HepG2 (cell line): ENCODE data around the gene WDR31. TPM values are rescaled to one million over a fixed set of nuclear protein-coding genes. Genes with fewer than 3 reads are reported as not detected.

Source experiments
- ASH2L ChIP-seq: fragments of 300-600, 200-600 bp; sonication (generic); IDR thresholded peaks from 2 replicates; pipeline ENCODE4 v1.7.0; 2017; ENCODE audit warnings: low read depth, mild to moderate bottlenecking, moderate library complexity, mixed read lengths, low read length; ENCODE audit not compliant: insufficient read length
- ATF7 ChIP-seq, 2 experiments: fragments of 450-650 bp in 1 of 2; sonication (generic) in 1 of 2; formaldehyde crosslinking in 1 of 2; IDR thresholded peaks; 2 replicates each; pipeline versions ENCODE4 v1.4.0 to v1.6.1; 2016 to 2020; ENCODE audit warnings: antibody characterized with exemption in 1 of 2, mild to moderate bottlenecking in 1 of 2, missing genetic modification reagents in 1 of 2
- ERF ChIP-seq: IDR thresholded peaks from 2 replicates; pipeline ENCODE4 v1.6.1; 2018; ENCODE audit warnings: missing biosample characterization, missing genetic modification reagents
- ETV5 ChIP-seq: IDR thresholded peaks from 2 replicates; pipeline ENCODE4 v1.6.1; 2018; ENCODE audit warnings: missing biosample characterization, missing genetic modification reagents, inconsistent platforms, borderline replicate concordance
- HNF4A ChIP-seq: sonication (generic); formaldehyde crosslinking; IDR thresholded peaks from 2 replicates; pipeline ENCODE4 v1.4.0; 2020; ENCODE audit warnings: missing genetic modification reagents
- IRF1 ChIP-seq: sonication (generic); formaldehyde crosslinking; IDR thresholded peaks from 2 replicates; pipeline ENCODE4 v1.4.0; 2020; ENCODE audit warnings: low read depth, mild to moderate bottlenecking, missing genetic modification reagents
- MBNL3 ChIP-seq: fragments of 250-450 bp; sonication (Bioruptor Pico); conservative IDR thresholded peaks from 2 replicates; pipeline ENCODE4 v1.8.0; 2022; ENCODE audit warnings: mild to moderate bottlenecking, inconsistent platforms
- MEF2D ChIP-seq: sonication (generic); formaldehyde crosslinking; IDR thresholded peaks from 2 replicates; pipeline ENCODE4 v1.5.1; 2020; ENCODE audit warnings: mild to moderate bottlenecking, missing genetic modification reagents
- NFKBIZ ChIP-seq: IDR thresholded peaks from 2 replicates; pipeline ENCODE4 v1.6.1; 2018; ENCODE audit warnings: missing genetic modification reagents, missing compliant biosample characterization
- PAXIP1 ChIP-seq: sonication (generic); formaldehyde crosslinking; conservative IDR thresholded peaks from 2 replicates; pipeline ENCODE4 v1.4.0; 2020; ENCODE audit warnings: mild to moderate bottlenecking, missing genetic modification reagents, moderate library complexity
- REPIN1 ChIP-seq: sonication (generic); formaldehyde crosslinking; IDR thresholded peaks from 2 replicates; pipeline ENCODE4 v1.8.0; 2022; ENCODE audit warnings: missing genetic modification reagents, low read depth, mild to moderate bottlenecking, borderline replicate concordance
- SMARCE1 ChIP-seq: fragments of 450-650 bp; IDR thresholded peaks from 2 replicates; pipeline ENCODE4 v1.6.1; 2017; ENCODE audit warnings: borderline replicate concordance
- SOX5 ChIP-seq: IDR thresholded peaks from 2 replicates; pipeline ENCODE4 v1.6.1; 2016; ENCODE audit warnings: borderline replicate concordance
- ZNF235 ChIP-seq: sonication (generic); formaldehyde crosslinking; IDR thresholded peaks from 2 replicates; pipeline ENCODE4 v1.8.1; 2023; ENCODE audit warnings: mild to moderate bottlenecking, missing genetic modification reagents, borderline replicate concordance
- ZNF264 ChIP-seq: sonication (generic); formaldehyde crosslinking; IDR thresholded peaks from 2 replicates; pipeline ENCODE4 v1.4.0; 2020; ENCODE audit warnings: missing genetic modification reagents
- ZNF414 ChIP-seq: sonication (generic); formaldehyde crosslinking; IDR thresholded peaks from 2 replicates; pipeline ENCODE4 v1.5.0; 2020; ENCODE audit warnings: missing genetic modification reagents
- ZNF432 ChIP-seq: sonication (generic); formaldehyde crosslinking; IDR thresholded peaks from 2 replicates; pipeline ENCODE4 v1.5.0; 2020; ENCODE audit warnings: missing genetic modification reagents, mild to moderate bottlenecking, borderline replicate concordance
- ZNF777 ChIP-seq: sonication (generic); formaldehyde crosslinking; IDR thresholded peaks from 2 replicates; pipeline ENCODE4 v1.4.0; 2020; ENCODE audit warnings: missing genetic modification reagents
- ZSCAN31 ChIP-seq: sonication (generic); formaldehyde crosslinking; IDR thresholded peaks from 2 replicates; pipeline ENCODE4 v1.5.0; 2020; ENCODE audit warnings: low read depth, mild to moderate bottlenecking, missing genetic modification reagents
- polyA plus RNA-seq, 8 experiments: library from polyadenylated mRNA; depleted of rRNA in 3 of 8; stranded (reverse) in 7 of 8; unstranded in 1 of 8; fragments of >200 nt; fragmentation: Illumina TruSeq in 4 of 8; extraction: Trizol in 4 of 8; gene quantifications; 2 replicates each; pipeline versions ENCODE4 v1.2.1 to v1.2.3, GENCODE V29; 2011 to 2016; ENCODE audit warnings: low read depth in 4 of 8, missing spikeins in 1 of 8, mixed read lengths in 1 of 8; ENCODE audit not compliant: insufficient read depth in 1 of 8
- total RNA-seq, 5 experiments: library from RNA; depleted of rRNA; stranded (reverse); fragments of >200 nt; fragmentation: Illumina TruSeq; extraction: Trizol; gene quantifications; 2 replicates each; pipeline ENCODE4 v1.2.3, GENCODE V29; 2016; ENCODE audit warnings: low read depth in 1 of 5
- TF ChIP-seq, protein P1 (sequence below): sonication (generic); formaldehyde crosslinking; IDR thresholded peaks from 2 replicates; pipeline ENCODE4 v1.4.0; 2020; ENCODE audit warnings: missing genetic modification reagents, borderline replicate concordance
- TF ChIP-seq, protein P2 (sequence below): sonication (generic); formaldehyde crosslinking; IDR thresholded peaks from 2 replicates; pipeline ENCODE4 v1.4.0; 2020; ENCODE audit warnings: mild to moderate bottlenecking, missing genetic modification reagents

Gene WDR31
- total and polyA plus RNA-seq, 2 of the 13 experiments (the other 11 are each of a cell fraction or from before 2014, with no cell fraction given): 0.33 to 1.7 TPM

- TF ChIP-seq, protein P1, sequence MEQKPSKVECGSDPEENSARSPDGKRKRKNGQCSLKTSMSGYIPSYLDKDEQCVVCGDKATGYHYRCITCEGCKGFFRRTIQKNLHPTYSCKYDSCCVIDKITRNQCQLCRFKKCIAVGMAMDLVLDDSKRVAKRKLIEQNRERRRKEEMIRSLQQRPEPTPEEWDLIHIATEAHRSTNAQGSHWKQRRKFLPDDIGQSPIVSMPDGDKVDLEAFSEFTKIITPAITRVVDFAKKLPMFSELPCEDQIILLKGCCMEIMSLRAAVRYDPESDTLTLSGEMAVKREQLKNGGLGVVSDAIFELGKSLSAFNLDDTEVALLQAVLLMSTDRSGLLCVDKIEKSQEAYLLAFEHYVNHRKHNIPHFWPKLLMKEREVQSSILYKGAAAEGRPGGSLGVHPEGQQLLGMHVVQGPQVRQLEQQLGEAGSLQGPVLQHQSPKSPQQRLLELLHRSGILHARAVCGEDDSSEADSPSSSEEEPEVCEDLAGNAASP (CRISPR knock-in tag): peak; percentile 70; the same call in 1 of the 2 replicates
- TF ChIP-seq IRF1 (CRISPR knock-in tag): no peak
- peak; percentile 70 for TF ChIP-seq ZNF264 (CRISPR knock-in tag)
- no peak for TF ChIP-seq ZNF235 (CRISPR knock-in tag)
- TF ChIP-seq HNF4A (CRISPR knock-in tag): peak; percentile 51; the same call in 1 of the 2 replicates
- TF ChIP-seq NFKBIZ: no peak; the same call in 1 of the 2 replicates
- peak; percentile 64 for TF ChIP-seq ZNF777 (CRISPR knock-in tag)
- TF ChIP-seq ASH2L: peak; percentile 89
- no peak for TF ChIP-seq MBNL3 (CRISPR knock-in tag)
- TF ChIP-seq PAXIP1 (CRISPR knock-in tag): peak; percentile 72
- TF ChIP-seq ZNF414 (CRISPR knock-in tag): peak; percentile 60
- TF ChIP-seq ETV5 (CRISPR knock-in tag): peak; percentile 55; the same call in 1 of the 2 replicates
- TF ChIP-seq ZSCAN31: peak; percentile 90
- no peak for TF ChIP-seq ZNF432 (CRISPR knock-in tag)
- TF ChIP-seq REPIN1 (CRISPR knock-in tag): peak; percentile 91; the same call in 1 of the 2 replicates
- peak; percentile 94 for TF ChIP-seq ERF (CRISPR knock-in tag)
- TF ChIP-seq, protein P2, sequence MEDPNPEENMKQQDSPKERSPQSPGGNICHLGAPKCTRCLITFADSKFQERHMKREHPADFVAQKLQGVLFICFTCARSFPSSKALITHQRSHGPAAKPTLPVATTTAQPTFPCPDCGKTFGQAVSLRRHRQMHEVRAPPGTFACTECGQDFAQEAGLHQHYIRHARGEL (CRISPR knock-in tag): no peak
- no peak for TF ChIP-seq ATF7 (IDR thresholded peaks at IDR 0.05)
- TF ChIP-seq ATF7 (CRISPR knock-in tag; IDR thresholded peaks at IDR 0.05): no peak
- no peak for TF ChIP-seq SMARCE1
- peak; percentile 77 for TF ChIP-seq MEF2D (CRISPR knock-in tag)
- peak; percentile 52; the same call in 1 of the 2 replicates for TF ChIP-seq SOX5
These were observed at the start of gene WDR31 (continued) for GRCh38 chr9:113340011-113340699.
